GM23338 (cell line): ENCODE results near the gene NDUFAF5. TPM values are rescaled to one million over a fixed set of nuclear protein-coding genes. Genes with fewer than 3 reads are reported as not detected.

Experiments
- ATAC-seq: fragments of 200-7000 bp; cut with Tn5 transposase; 3 replicates; pipeline ENCODE4 v1.9.1; 2020
- DNase-seq: peaks from one replicate; pipeline ENCODE4 v3.0.0-alpha.2; 2015; ENCODE audit warnings: low spot score
- H2AFZ ChIP-seq: fragments of 200-600 bp; sonication (generic); 2 replicates; pipeline ENCODE4 v1.8.0; 2016; ENCODE audit warnings: antibody characterized with exemption, mild to moderate bottlenecking, moderate library complexity
- H3F3A ChIP-seq: fragments of 200-600 bp; sonication (generic); replicated peaks from 2 replicates; pipeline ENCODE4 v1.8.0; 2017; ENCODE audit warnings: antibody characterized with exemption, mixed run types, low read depth
- H3K27ac ChIP-seq: fragments of 200-600 bp; sonication (generic); 2 replicates; pipeline ENCODE4 v1.6.1; 2016; ENCODE audit warnings: low read depth
- H3K27me3 ChIP-seq: fragments of 200-600 bp; sonication (generic); 2 replicates; pipeline ENCODE4 v1.8.0; 2016; ENCODE audit warnings: mild to moderate bottlenecking, mixed run types, moderate library complexity; ENCODE audit not compliant: insufficient read depth
- H3K36me3 ChIP-seq: fragments of 200-600 bp; sonication (generic); 2 replicates; pipeline ENCODE4 v1.8.0; 2016; ENCODE audit warnings: mild to moderate bottlenecking; ENCODE audit not compliant: insufficient read depth
- H3K4me1 ChIP-seq: fragments of 200-600 bp; sonication (generic); 2 replicates; pipeline ENCODE4 v1.8.0; 2016; ENCODE audit warnings: mild to moderate bottlenecking, moderate library complexity; ENCODE audit not compliant: insufficient read depth
- H3K4me2 ChIP-seq: fragments of 200-600 bp; sonication (generic); 2 replicates; pipeline ENCODE4 v1.7.1; 2017; ENCODE audit warnings: mixed run types
- H3K4me3 ChIP-seq: fragments of 200-600 bp; sonication (generic); 2 replicates; pipeline ENCODE4 v1.6.1; 2016; ENCODE audit warnings: mixed run types
- H3K79me2 ChIP-seq: fragments of 200-600 bp; sonication (generic); replicated peaks from 2 replicates; pipeline ENCODE4 v1.8.0; 2017; ENCODE audit warnings: mild to moderate bottlenecking; ENCODE audit not compliant: insufficient read depth
- H3K9me2 ChIP-seq: fragments of 200-600 bp; sonication (generic); 2 replicates; pipeline ENCODE4 v1.8.0; 2017; ENCODE audit not compliant: insufficient read depth
- H4K20me1 ChIP-seq: fragments of 200-600 bp; sonication (generic); replicated peaks from 2 replicates; pipeline ENCODE4 v1.8.0; 2017; ENCODE audit warnings: mild to moderate bottlenecking; ENCODE audit not compliant: insufficient read depth
- H3K27ac Mint-ChIP-seq: 2 replicates; pipeline ENCODE4 v1.8.0; 2020; ENCODE audit warnings: inconsistent platforms, mild to moderate bottlenecking, moderate library complexity, mixed read lengths
- H3K27me3 Mint-ChIP-seq: 3 replicates; pipeline ENCODE4 v1.8.0; 2022; ENCODE audit warnings: low read depth, mild to moderate bottlenecking, moderate library complexity, mixed read lengths, inconsistent platforms; ENCODE audit not compliant: insufficient read depth, poor library complexity
- H3K36me3 Mint-ChIP-seq: 3 replicates; pipeline ENCODE4 v1.8.0; 2021; ENCODE audit warnings: low read depth, mild to moderate bottlenecking, inconsistent platforms, moderate library complexity, mixed read lengths
- H3K4me1 Mint-ChIP-seq: 3 replicates; pipeline ENCODE4 v1.8.0; 2020; ENCODE audit warnings: mild to moderate bottlenecking, inconsistent platforms, mixed read lengths
- H3K4me3 Mint-ChIP-seq: 3 replicates; pipeline ENCODE4 v1.8.0; 2021; ENCODE audit warnings: moderate library complexity, mild to moderate bottlenecking, inconsistent platforms, mixed read lengths
- H3K9me3 Mint-ChIP-seq: 3 replicates; pipeline ENCODE4 v1.8.0; 2020; ENCODE audit warnings: moderate library complexity, mild to moderate bottlenecking, inconsistent platforms, mixed read lengths
- CREB1 ChIP-seq: fragments of 250-450 bp; sonication (Bioruptor Pico); IDR thresholded peaks from 2 replicates; pipeline ENCODE4 v1.5.0; 2020; ENCODE audit warnings: low read depth, mild to moderate bottlenecking, moderate library complexity
- EZH2 ChIP-seq: fragments of 200-600 bp; sonication (generic); IDR thresholded peaks from one replicate; pipeline ENCODE4 v1.8.0; 2017; ENCODE audit warnings: antibody characterized with exemption, mild to moderate bottlenecking, low read depth; ENCODE audit not compliant: unreplicated experiment
- EZH2phosphoT487 ChIP-seq: fragments of 200-600 bp; sonication (generic); IDR thresholded peaks from one replicate; pipeline ENCODE4 v1.8.1; 2018; ENCODE audit warnings: antibody characterized with exemption; ENCODE audit not compliant: unreplicated experiment
- JUNB ChIP-seq: IDR thresholded peaks from one replicate; pipeline ENCODE4 v1.6.1; 2016; ENCODE audit warnings: antibody characterized with exemption; ENCODE audit not compliant: unreplicated experiment
- NANOG ChIP-seq: IDR thresholded peaks from 2 replicates; pipeline ENCODE4 v1.6.1; 2016; ENCODE audit warnings: antibody characterized with exemption, borderline replicate concordance
- STAT1 ChIP-seq: IDR thresholded peaks from one replicate; pipeline ENCODE4 v1.6.1; 2016; ENCODE audit warnings: antibody characterized with exemption; ENCODE audit not compliant: unreplicated experiment
- ZNF114 ChIP-seq: fragments of 250-450 bp; sonication (Bioruptor Pico); IDR thresholded peaks from 2 replicates; pipeline ENCODE4 v1.5.0; 2020; ENCODE audit warnings: mild to moderate bottlenecking, moderate library complexity
- polyA plus RNA-seq: library from polyadenylated mRNA; unstranded; fragments of >200 nt; fragmentation: Nextera tagmentation; extraction: Ambion mirVana; gene quantifications from 2 replicates; pipeline ENCODE4 v1.2.1, GENCODE V29; 2016
- total RNA-seq: library from RNA; depleted of rRNA; stranded (reverse); fragments of >200 nt; shearing (Covaris generic); gene quantifications from 2 replicates; pipeline ENCODE4 v1.2.3, GENCODE V29; 2014
- TF ChIP-seq, protein P1 (sequence below): IDR thresholded peaks from one replicate; pipeline ENCODE4 v1.6.1; 2018; ENCODE audit warnings: antibody characterized with exemption; ENCODE audit not compliant: unreplicated experiment
- TF ChIP-seq, protein P2 (sequence below): fragments of 250-450 bp; sonication (Bioruptor Pico); IDR thresholded peaks from 2 replicates; pipeline ENCODE4 v1.5.0; 2020; ENCODE audit warnings: mild to moderate bottlenecking, moderate library complexity
- TF ChIP-seq, protein P3 (sequence below): IDR thresholded peaks from 2 replicates; pipeline ENCODE4 v1.6.1; 2016; ENCODE audit warnings: antibody characterized with exemption

The NDUFAF5 gene
- total and polyA plus RNA-seq, 2 experiments from 2014 or later = 18.0 to 33.0 TPM

DNA sequence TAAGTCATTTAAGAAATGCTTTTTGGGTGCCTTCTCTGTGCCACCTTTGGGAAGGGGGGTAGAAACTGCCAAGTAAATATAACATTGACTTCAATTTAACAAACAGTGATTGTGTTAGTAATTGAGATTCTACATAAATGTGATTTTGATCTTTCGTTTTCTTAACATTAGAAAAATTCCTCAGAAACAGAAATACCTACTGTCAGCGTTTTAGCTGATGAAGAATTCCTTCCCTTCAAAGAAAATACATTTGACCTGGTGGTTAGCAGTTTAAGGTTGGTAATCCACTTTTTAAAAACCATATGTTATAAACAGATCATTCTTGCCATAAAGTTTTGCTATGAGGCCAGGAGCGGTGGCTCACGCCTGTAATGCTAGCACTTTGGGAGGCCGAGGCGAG is 9.8 kb downstream of the NDUFAF5 start:
- H3K9me2 ChIP-seq = no peaks in the 10 kb centered on the region
- H3K4me2 ChIP-seq = no peak overlapping the region
- H3K27ac Mint-ChIP-seq = no peak overlapping the region
- H3K27me3 ChIP-seq = no peaks in the 10 kb centered on the region
- no peak overlapping the region for H3K27ac ChIP-seq
- no peak overlapping the region for H3K4me3 ChIP-seq
- TF ChIP-seq, protein P1, sequence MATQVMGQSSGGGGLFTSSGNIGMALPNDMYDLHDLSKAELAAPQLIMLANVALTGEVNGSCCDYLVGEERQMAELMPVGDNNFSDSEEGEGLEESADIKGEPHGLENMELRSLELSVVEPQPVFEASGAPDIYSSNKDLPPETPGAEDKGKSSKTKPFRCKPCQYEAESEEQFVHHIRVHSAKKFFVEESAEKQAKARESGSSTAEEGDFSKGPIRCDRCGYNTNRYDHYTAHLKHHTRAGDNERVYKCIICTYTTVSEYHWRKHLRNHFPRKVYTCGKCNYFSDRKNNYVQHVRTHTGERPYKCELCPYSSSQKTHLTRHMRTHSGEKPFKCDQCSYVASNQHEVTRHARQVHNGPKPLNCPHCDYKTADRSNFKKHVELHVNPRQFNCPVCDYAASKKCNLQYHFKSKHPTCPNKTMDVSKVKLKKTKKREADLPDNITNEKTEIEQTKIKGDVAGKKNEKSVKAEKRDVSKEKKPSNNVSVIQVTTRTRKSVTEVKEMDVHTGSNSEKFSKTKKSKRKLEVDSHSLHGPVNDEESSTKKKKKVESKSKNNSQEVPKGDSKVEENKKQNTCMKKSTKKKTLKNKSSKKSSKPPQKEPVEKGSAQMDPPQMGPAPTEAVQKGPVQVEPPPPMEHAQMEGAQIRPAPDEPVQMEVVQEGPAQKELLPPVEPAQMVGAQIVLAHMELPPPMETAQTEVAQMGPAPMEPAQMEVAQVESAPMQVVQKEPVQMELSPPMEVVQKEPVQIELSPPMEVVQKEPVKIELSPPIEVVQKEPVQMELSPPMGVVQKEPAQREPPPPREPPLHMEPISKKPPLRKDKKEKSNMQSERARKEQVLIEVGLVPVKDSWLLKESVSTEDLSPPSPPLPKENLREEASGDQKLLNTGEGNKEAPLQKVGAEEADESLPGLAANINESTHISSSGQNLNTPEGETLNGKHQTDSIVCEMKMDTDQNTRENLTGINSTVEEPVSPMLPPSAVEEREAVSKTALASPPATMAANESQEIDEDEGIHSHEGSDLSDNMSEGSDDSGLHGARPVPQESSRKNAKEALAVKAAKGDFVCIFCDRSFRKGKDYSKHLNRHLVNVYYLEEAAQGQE = no peak
- TF ChIP-seq ZNF114 (CRISPR knock-in tag) (no peak), EZH2phosphoT487 (no peak), CREB1 (CRISPR knock-in tag) (no peak), EZH2 (no peak), STAT1 (no peak), JUNB (no peak), NANOG (no peak)
- TF ChIP-seq, protein P2, sequence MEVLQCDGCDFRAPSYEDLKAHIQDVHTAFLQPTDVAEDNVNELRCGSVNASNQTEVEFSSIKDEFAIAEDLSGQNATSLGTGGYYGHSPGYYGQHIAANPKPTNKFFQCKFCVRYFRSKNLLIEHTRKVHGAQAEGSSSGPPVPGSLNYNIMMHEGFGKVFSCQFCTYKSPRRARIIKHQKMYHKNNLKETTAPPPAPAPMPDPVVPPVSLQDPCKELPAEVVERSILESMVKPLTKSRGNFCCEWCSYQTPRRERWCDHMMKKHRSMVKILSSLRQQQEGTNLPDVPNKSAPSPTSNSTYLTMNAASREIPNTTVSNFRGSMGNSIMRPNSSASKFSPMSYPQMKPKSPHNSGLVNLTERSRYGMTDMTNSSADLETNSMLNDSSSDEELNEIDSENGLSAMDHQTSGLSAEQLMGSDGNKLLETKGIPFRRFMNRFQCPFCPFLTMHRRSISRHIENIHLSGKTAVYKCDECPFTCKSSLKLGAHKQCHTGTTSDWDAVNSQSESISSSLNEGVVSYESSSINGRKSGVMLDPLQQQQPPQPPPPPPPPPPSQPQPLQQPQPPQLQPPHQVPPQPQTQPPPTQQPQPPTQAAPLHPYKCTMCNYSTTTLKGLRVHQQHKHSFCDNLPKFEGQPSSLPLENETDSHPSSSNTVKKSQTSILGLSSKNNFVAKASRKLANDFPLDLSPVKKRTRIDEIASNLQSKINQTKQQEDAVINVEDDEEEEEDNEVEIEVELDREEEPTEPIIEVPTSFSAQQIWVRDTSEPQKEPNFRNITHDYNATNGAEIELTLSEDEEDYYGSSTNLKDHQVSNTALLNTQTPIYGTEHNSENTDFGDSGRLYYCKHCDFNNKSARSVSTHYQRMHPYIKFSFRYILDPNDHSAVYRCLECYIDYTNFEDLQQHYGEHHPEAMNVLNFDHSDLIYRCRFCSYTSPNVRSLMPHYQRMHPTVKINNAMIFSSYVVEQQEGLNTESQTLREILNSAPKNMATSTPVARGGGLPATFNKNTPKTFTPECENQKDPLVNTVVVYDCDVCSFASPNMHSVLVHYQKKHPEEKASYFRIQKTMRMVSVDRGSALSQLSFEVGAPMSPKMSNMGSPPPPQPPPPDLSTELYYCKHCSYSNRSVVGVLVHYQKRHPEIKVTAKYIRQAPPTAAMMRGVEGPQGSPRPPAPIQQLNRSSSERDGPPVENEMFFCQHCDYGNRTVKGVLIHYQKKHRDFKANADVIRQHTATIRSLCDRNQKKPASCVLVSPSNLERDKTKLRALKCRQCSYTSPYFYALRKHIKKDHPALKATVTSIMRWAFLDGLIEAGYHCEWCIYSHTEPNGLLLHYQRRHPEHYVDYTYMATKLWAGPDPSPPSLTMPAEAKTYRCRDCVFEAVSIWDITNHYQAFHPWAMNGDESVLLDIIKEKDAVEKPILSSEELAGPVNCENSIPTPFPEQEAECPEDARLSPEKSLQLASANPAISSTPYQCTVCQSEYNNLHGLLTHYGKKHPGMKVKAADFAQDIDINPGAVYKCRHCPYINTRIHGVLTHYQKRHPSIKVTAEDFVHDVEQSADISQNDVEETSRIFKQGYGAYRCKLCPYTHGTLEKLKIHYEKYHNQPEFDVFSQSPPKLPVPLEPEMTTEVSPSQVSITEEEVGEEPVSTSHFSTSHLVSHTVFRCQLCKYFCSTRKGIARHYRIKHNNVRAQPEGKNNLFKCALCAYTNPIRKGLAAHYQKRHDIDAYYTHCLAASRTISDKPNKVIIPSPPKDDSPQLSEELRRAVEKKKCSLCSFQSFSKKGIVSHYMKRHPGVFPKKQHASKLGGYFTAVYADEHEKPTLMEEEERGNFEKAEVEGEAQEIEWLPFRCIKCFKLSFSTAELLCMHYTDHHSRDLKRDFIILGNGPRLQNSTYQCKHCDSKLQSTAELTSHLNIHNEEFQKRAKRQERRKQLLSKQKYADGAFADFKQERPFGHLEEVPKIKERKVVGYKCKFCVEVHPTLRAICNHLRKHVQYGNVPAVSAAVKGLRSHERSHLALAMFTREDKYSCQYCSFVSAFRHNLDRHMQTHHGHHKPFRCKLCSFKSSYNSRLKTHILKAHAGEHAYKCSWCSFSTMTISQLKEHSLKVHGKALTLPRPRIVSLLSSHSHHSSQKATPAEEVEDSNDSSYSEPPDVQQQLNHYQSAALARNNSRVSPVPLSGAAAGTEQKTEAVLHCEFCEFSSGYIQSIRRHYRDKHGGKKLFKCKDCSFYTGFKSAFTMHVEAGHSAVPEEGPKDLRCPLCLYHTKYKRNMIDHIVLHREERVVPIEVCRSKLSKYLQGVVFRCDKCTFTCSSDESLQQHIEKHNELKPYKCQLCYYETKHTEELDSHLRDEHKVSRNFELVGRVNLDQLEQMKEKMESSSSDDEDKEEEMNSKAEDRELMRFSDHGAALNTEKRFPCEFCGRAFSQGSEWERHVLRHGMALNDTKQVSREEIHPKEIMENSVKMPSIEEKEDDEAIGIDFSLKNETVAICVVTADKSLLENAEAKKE (CRISPR knock-in tag) = no peak
- TF ChIP-seq, protein P3, sequence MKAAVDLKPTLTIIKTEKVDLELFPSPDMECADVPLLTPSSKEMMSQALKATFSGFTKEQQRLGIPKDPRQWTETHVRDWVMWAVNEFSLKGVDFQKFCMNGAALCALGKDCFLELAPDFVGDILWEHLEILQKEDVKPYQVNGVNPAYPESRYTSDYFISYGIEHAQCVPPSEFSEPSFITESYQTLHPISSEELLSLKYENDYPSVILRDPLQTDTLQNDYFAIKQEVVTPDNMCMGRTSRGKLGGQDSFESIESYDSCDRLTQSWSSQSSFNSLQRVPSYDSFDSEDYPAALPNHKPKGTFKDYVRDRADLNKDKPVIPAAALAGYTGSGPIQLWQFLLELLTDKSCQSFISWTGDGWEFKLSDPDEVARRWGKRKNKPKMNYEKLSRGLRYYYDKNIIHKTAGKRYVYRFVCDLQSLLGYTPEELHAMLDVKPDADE = no peak
- peaks cover 6% of the 10 kb centered on the region; the same call in 1 of the 2 replicates for H3K79me2 ChIP-seq
- DNase-seq (no peak), ATAC-seq (no peak)
- H3K36me3 ChIP-seq = peaks cover 51% of the 10 kb centered on the region
- no peak overlapping the region for H3K4me3 Mint-ChIP-seq
- no peaks in the 10 kb centered on the region for H3K4me1 Mint-ChIP-seq
- no peaks in the 10 kb centered on the region for H3K9me3 Mint-ChIP-seq
- H4K20me1 ChIP-seq = 0 out of 2 replicates have a peak, but pooled peaks cover 2% of the 10 kb centered on the region
- H3K36me3 Mint-ChIP-seq = peaks cover 81% of the 10 kb centered on the region
- H3K4me1 ChIP-seq = no peaks in the 10 kb centered on the region
- H3K27me3 Mint-ChIP-seq = no peaks in the 10 kb centered on the region
- H2AFZ ChIP-seq = no peak overlapping the region
- no peaks in the 10 kb centered on the region for H3F3A ChIP-seq
